HEK293 (cell line): ENCODE measurements around the gene RIPOR3.

ENCODE experiments used
- GLIS2 ChIP-seq: fragments of 450-650 bp; formaldehyde crosslinking; IDR thresholded peaks from 2 replicates; pipeline ENCODE4 v1.5.1; 2016; ENCODE audit warnings: missing biosample characterization, missing genetic modification characterization
- KLF10 ChIP-seq: fragments of 450-650 bp; IDR thresholded peaks from 2 replicates; pipeline ENCODE4 v1.5.1; 2018; ENCODE audit warnings: missing biosample characterization, mild to moderate bottlenecking, missing genetic modification characterization
- KLF8 ChIP-seq: fragments of 450-650 bp; formaldehyde crosslinking; IDR thresholded peaks from 2 replicates; pipeline ENCODE4 v1.5.1; 2016; ENCODE audit warnings: missing biosample characterization, missing genetic modification characterization
- KLF9 ChIP-seq: fragments of 450-650 bp; formaldehyde crosslinking; IDR thresholded peaks from 2 replicates; pipeline ENCODE4 v1.5.1; 2016; ENCODE audit warnings: missing biosample characterization, missing genetic modification characterization, low read depth
- SALL2 ChIP-seq: fragments of 450-650 bp; formaldehyde crosslinking; IDR thresholded peaks from 2 replicates; pipeline ENCODE4 v1.5.0; 2017; ENCODE audit warnings: missing biosample characterization, mild to moderate bottlenecking, missing genetic modification characterization, borderline replicate concordance
- SCRT2 ChIP-seq: fragments of 450-650 bp; formaldehyde crosslinking; IDR thresholded peaks from 2 replicates; pipeline ENCODE4 v1.5.1; 2016; ENCODE audit warnings: missing biosample characterization, missing genetic modification characterization
- SETDB1 ChIP-seq: IDR thresholded peaks from one replicate; pipeline ENCODE4 v1.6.1; 2017; ENCODE audit warnings: mild to moderate bottlenecking, low read length, moderate library complexity, mixed read lengths; ENCODE audit not compliant: insufficient read length
- YY1 ChIP-seq: fragments of 450-650 bp; formaldehyde crosslinking; IDR thresholded peaks from 2 replicates; pipeline ENCODE4 v1.5.1; 2018; ENCODE audit warnings: missing biosample characterization, missing genetic modification characterization
- ZBTB8A ChIP-seq: fragments of 450-650 bp; formaldehyde crosslinking; IDR thresholded peaks from 2 replicates; pipeline ENCODE4 v1.5.1; 2016; ENCODE audit warnings: missing biosample characterization, missing genetic modification characterization
- ZNF132 ChIP-seq: fragments of 450-650 bp; formaldehyde crosslinking; IDR thresholded peaks from 2 replicates; pipeline ENCODE4 v1.5.1; 2017; ENCODE audit warnings: missing biosample characterization, missing genetic modification characterization, borderline replicate concordance
- ZNF274 ChIP-seq, 2 experiments: fragments of 200-500 bp in 1 of 2; fragments of 450-650 bp in 1 of 2; sonication (Bioruptor generic) in 1 of 2; formaldehyde crosslinking in 1 of 2; IDR thresholded peaks; 2 replicates each; pipeline versions ENCODE4 v1.5.1 to v1.6.1; 2014 to 2016; ENCODE audit warnings: borderline replicate concordance in 1 of 2, inconsistent platforms in 1 of 2, low read length in 1 of 2, missing biosample characterization in 1 of 2, missing genetic modification characterization in 1 of 2
- ZNF311 ChIP-seq: fragments of 450-650 bp; formaldehyde crosslinking; IDR thresholded peaks from 2 replicates; pipeline ENCODE4 v1.5.1; 2017; ENCODE audit warnings: missing biosample characterization, missing genetic modification characterization, borderline replicate concordance
- ZNF366 ChIP-seq: fragments of 450-650 bp; formaldehyde crosslinking; conservative IDR thresholded peaks from 2 replicates; pipeline ENCODE4 v1.5.1; 2016; ENCODE audit warnings: missing biosample characterization, missing genetic modification characterization
- ZNF416 ChIP-seq: fragments of 450-650 bp; formaldehyde crosslinking; IDR thresholded peaks from 2 replicates; pipeline ENCODE4 v1.5.1; 2016; ENCODE audit warnings: missing biosample characterization, missing genetic modification characterization
- ZNF530 ChIP-seq: fragments of 450-650 bp; formaldehyde crosslinking; IDR thresholded peaks from 2 replicates; pipeline ENCODE4 v1.5.1; 2016; ENCODE audit warnings: low read depth, missing biosample characterization, missing genetic modification characterization
- ZNF549 ChIP-seq: fragments of 450-650 bp; IDR thresholded peaks from 2 replicates; pipeline ENCODE4 v1.5.1; 2018; ENCODE audit warnings: missing biosample characterization, missing genetic modification characterization, mild to moderate bottlenecking, inconsistent platforms, moderate library complexity
- ZNF610 ChIP-seq: fragments of 450-650 bp; formaldehyde crosslinking; IDR thresholded peaks from 2 replicates; pipeline ENCODE4 v1.5.1; 2016; ENCODE audit warnings: missing biosample characterization, missing genetic modification characterization, borderline replicate concordance
- ZNF621 ChIP-seq: fragments of 450-650 bp; formaldehyde crosslinking; IDR thresholded peaks from 2 replicates; pipeline ENCODE4 v1.5.1; 2017; ENCODE audit warnings: missing biosample characterization, missing genetic modification characterization
- ZNF623 ChIP-seq: fragments of 450-650 bp; formaldehyde crosslinking; IDR thresholded peaks from 2 replicates; pipeline ENCODE4 v1.5.1; 2016; ENCODE audit warnings: missing biosample characterization, missing genetic modification characterization
- ZNF626 ChIP-seq: fragments of 450-650 bp; sonication (Bioruptor Pico); formaldehyde crosslinking; IDR thresholded peaks from 2 replicates; pipeline ENCODE4 v1.5.1; 2018; ENCODE audit warnings: missing biosample characterization, missing genetic modification characterization, inconsistent platforms
- ZNF777 ChIP-seq: fragments of 450-650 bp; formaldehyde crosslinking; IDR thresholded peaks from 2 replicates; pipeline ENCODE4 v1.5.1; 2017; ENCODE audit warnings: missing biosample characterization, missing genetic modification characterization, borderline replicate concordance
- TF ChIP-seq, protein P1 (sequence below): fragments of 450-650 bp; formaldehyde crosslinking; IDR thresholded peaks from 2 replicates; pipeline ENCODE4 v1.5.1; 2016; ENCODE audit warnings: missing biosample characterization, missing genetic modification characterization
- TF ChIP-seq, protein P2 (sequence below): fragments of 450-650 bp; formaldehyde crosslinking; IDR thresholded peaks from 2 replicates; pipeline ENCODE4 v1.5.1; 2016; ENCODE audit warnings: missing biosample characterization, missing genetic modification characterization, borderline replicate concordance
- TF ChIP-seq, protein P3 (sequence below): IDR thresholded peaks from 2 replicates; pipeline ENCODE4 v1.6.1; 2011; ENCODE audit warnings: mild to moderate bottlenecking, low read depth, low read length, borderline replicate concordance
- TF ChIP-seq, protein P4 (sequence below): fragments of 450-650 bp; formaldehyde crosslinking; IDR thresholded peaks from 2 replicates; pipeline ENCODE4 v1.5.1; 2016; ENCODE audit warnings: missing biosample characterization, missing genetic modification characterization
- TF ChIP-seq, protein P5 (sequence below): fragments of 450-650 bp; formaldehyde crosslinking; IDR thresholded peaks from 2 replicates; pipeline ENCODE4 v1.5.1; 2016; ENCODE audit warnings: missing biosample characterization, missing genetic modification characterization
- TF ChIP-seq, protein P6 (sequence below): fragments of 450-650 bp; formaldehyde crosslinking; IDR thresholded peaks from 2 replicates; pipeline ENCODE4 v1.5.1; 2016; ENCODE audit warnings: missing biosample characterization, missing genetic modification characterization
- TF ChIP-seq, protein P7 (sequence below): fragments of 450-650 bp; formaldehyde crosslinking; IDR thresholded peaks from 2 replicates; pipeline ENCODE4; 2016; ENCODE audit warnings: missing biosample characterization, missing genetic modification characterization

Gene RIPOR3

DNA sequence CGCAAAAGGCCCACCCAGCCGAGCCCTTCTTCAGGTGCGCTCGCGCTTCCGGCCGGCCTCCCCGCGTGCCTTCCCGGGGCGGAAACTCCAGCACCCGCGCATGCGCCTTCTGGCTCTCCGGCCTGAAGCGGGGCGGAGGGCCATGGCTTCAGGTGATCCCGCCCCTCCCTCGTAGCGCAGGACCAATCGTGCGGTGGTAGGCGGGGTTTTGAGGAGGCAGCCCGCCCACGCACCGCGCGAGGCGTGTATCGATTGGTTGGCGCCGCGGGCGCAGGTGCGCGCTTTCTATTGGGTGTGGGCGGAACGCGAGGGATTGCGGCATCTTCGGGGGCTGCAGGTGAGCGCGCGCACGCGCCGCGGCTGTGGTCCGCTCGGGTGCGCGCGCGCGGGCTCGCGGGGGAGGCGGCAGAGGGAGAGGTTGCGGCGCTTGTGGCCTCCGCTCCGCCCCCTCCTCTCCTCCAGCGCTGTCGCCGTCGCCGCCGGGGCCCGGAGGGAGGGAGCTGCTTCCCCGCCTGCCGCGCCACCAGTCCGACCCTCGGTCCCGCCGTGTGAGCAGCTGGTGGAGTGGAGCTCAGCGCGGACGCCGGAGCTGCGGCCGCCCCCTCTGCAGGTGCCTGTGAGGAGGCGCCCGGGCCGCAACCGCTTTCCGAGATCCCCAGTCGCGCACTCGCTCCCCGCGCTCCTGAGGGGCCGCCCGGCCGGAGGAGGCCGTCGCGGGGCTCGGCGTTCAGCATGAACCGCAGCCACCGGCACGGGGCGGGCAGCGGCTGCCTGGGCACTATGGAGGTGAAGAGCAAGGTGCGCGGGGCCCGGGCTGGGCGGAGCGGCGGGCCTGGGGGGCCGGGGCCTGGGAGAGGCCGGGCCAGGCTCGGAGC is 40.0 kb upstream of the RIPOR3 start, which contains the start of gene PARD6B (continued):
- TF ChIP-seq, protein P1, sequence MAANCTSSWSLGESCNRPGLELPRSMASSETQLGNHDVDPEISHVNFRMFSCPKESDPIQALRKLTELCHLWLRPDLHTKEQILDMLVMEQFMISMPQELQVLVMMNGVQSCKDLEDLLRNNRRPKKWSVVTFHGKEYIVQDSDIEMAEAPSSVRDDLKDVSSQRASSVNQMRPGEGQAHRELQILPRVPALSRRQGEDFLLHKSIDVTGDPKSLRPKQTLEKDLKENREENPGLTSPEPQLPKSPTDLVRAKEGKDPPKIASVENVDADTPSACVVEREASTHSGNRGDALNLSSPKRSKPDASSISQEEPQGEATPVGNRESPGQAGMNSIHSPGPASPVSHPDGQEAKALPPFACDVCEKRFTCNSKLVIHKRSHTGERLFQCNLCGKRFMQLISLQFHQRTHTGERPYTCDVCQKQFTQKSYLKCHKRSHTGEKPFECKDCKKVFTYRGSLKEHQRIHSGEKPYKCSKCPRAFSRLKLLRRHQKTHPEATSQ (tag by site-specific recombination), result no peak
- TF ChIP-seq, protein P2, sequence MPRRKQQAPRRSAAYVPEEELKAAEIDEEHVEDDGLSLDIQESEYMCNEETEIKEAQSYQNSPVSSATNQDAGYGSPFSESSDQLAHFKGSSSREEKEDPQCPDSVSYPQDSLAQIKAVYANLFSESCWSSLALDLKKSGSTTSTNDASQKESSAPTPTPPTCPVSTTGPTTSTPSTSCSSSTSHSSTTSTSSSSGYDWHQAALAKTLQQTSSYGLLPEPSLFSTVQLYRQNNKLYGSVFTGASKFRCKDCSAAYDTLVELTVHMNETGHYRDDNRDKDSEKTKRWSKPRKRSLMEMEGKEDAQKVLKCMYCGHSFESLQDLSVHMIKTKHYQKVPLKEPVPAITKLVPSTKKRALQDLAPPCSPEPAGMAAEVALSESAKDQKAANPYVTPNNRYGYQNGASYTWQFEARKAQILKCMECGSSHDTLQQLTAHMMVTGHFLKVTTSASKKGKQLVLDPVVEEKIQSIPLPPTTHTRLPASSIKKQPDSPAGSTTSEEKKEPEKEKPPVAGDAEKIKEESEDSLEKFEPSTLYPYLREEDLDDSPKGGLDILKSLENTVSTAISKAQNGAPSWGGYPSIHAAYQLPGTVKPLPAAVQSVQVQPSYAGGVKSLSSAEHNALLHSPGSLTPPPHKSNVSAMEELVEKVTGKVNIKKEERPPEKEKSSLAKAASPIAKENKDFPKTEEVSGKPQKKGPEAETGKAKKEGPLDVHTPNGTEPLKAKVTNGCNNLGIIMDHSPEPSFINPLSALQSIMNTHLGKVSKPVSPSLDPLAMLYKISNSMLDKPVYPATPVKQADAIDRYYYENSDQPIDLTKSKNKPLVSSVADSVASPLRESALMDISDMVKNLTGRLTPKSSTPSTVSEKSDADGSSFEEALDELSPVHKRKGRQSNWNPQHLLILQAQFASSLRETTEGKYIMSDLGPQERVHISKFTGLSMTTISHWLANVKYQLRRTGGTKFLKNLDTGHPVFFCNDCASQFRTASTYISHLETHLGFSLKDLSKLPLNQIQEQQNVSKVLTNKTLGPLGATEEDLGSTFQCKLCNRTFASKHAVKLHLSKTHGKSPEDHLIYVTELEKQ (tag by site-specific recombination), result no peak
- TF ChIP-seq, protein P3, sequence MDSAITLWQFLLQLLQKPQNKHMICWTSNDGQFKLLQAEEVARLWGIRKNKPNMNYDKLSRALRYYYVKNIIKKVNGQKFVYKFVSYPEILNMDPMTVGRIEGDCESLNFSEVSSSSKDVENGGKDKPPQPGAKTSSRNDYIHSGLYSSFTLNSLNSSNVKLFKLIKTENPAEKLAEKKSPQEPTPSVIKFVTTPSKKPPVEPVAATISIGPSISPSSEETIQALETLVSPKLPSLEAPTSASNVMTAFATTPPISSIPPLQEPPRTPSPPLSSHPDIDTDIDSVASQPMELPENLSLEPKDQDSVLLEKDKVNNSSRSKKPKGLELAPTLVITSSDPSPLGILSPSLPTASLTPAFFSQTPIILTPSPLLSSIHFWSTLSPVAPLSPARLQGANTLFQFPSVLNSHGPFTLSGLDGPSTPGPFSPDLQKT, result peak; percentile 53; the same call in 1 of the 2 replicates
- TF ChIP-seq, protein P4, sequence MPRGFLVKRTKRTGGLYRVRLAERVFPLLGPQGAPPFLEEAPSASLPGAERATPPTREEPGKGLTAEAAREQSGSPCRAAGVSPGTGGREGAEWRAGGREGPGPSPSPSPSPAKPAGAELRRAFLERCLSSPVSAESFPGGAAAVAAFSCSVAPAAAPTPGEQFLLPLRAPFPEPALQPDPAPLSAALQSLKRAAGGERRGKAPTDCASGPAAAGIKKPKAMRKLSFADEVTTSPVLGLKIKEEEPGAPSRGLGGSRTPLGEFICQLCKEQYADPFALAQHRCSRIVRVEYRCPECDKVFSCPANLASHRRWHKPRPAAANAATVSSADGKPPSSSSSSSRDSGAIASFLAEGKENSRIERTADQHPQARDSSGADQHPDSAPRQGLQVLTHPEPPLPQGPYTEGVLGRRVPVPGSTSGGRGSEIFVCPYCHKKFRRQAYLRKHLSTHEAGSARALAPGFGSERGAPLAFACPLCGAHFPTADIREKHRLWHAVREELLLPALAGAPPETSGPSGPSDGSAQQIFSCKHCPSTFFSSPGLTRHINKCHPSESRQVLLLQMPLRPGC, result peak; percentile 46; the same call in 1 of the 2 replicates
- TF ChIP-seq ZNF530 (tag by site-specific recombination) (no peak), ZNF549 (no peak), ZNF366 (tag by site-specific recombination) (no peak), ZNF311 (tag by site-specific recombination) (no peak), ZBTB8A (tag by site-specific recombination) (no peak; the same call in 1 of the 2 replicates), ZNF274 (IDR thresholded peaks at IDR 0.05; ENCODE audit: low read length) (no peak), ZNF274 (tag by site-specific recombination; IDR thresholded peaks at IDR 0.05; ENCODE audit: borderline replicate concordance) (no peak), GLIS2 (tag by site-specific recombination) (peak; percentile 82), YY1 (tag by site-specific recombination) (peak; percentile 53; the same call in 1 of the 2 replicates), ZNF626 (tag by site-specific recombination) (no peak), ZNF623 (tag by site-specific recombination) (no peak), ZNF132 (tag by site-specific recombination) (no peak), SALL2 (no peak), ZNF777 (no peak), KLF10 (tag by site-specific recombination) (peak; percentile 54; the same call in 1 of the 2 replicates), ZNF416 (tag by site-specific recombination) (no peak), ZNF610 (tag by site-specific recombination) (no peak), SETDB1 (no peak), KLF9 (peak; percentile 59), ZNF621 (no peak), SCRT2 (tag by site-specific recombination) (no peak), KLF8 (tag by site-specific recombination) (peak; percentile 75; the same call in 1 of the 2 replicates)
- TF ChIP-seq, protein P5, sequence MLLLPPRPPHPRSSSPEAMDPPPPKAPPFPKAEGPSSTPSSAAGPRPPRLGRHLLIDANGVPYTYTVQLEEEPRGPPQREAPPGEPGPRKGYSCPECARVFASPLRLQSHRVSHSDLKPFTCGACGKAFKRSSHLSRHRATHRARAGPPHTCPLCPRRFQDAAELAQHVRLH (tag by site-specific recombination), result no peak
- TF ChIP-seq, protein P6, sequence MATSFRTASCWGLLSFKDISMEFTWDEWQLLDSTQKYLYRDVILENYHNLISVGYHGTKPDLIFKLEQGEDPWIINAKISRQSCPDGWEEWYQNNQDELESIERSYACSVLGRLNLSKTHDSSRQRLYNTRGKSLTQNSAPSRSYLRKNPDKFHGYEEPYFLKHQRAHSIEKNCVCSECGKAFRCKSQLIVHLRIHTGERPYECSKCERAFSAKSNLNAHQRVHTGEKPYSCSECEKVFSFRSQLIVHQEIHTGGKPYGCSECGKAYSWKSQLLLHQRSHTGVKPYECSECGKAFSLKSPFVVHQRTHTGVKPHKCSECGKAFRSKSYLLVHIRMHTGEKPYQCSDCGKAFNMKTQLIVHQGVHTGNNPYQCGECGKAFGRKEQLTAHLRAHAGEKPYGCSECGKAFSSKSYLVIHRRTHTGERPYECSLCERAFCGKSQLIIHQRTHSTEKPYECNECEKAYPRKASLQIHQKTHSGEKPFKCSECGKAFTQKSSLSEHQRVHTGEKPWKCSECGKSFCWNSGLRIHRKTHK (tag by site-specific recombination), result no peak
- TF ChIP-seq, protein P7, sequence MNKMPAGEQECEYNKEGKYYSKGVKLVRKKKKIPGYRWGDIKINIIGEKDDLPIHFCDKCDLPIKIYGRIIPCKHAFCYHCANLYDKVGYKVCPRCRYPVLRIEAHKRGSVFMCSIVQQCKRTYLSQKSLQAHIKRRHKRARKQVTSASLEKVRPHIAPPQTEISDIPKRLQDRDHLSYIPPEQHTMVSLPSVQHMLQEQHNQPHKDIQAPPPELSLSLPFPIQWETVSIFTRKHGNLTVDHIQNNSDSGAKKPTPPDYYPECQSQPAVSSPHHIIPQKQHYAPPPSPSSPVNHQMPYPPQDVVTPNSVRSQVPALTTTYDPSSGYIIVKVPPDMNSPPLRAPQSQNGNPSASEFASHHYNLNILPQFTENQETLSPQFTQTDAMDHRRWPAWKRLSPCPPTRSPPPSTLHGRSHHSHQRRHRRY (tag by site-specific recombination), result no peak
